Measurements from ENCODE around the gene STAG3. TPM values are rescaled to one million over a fixed set of nuclear protein-coding genes. Genes with fewer than 3 reads are reported as not detected.

The STAG3 gene
- total and polyA plus RNA-seq, 7 experiments from 2014 or later: 2.4 to 24.6 (median 9.0) TPM

DNA sequence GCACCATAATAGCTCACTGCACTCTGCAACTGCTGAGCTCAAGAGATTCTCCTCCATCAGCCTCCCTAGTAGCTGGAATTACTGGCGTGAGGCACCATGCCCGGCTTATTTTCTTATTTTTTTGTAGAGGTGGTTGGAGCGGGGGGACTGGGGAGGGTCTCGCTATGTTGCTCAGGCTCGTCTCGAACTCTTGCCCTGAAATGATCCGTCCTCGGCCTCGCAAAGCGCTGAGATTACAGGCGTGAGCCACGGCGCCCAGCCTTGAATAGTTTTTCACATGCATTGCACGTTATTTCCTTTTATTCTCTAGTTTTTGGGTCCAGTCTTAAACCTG lies 29.5 kb upstream of the STAG3 start:
- no peaks in the 10 kb centered on the region for H3K27me3 ChIP-seq (ENCODE audit: control insufficient read depth in 2 of 2, insufficient read depth in 2 of 2, low read length in 2 of 2)
- intact Hi-C loops (cut with micrococcal nuclease): loop anchor here (1.0 to 5.0 kb wide), 16 partner anchors 10 to 281 kb away; partner anchors contain the start of genes GAL3ST4 (in 2 of the 2), GPC2 (in 2 of the 2), STAG3 (in 2 of the 2) and TRAPPC14 (in 2 of the 2)
- H3K4me3 Mint-ChIP-seq: peak overlapping the region; percentile 87 to 100 (median 96)
- no peaks in the 10 kb centered on the region for H3K9me3 Mint-ChIP-seq
- H3K27me3 Mint-ChIP-seq: no peaks in the 10 kb centered on the region
- ChIA-PET CTCF (interaction anchor here (0.6 to 3.6 kb wide), 10 partner anchors 9 to 648 kb away, joined by 3 to 26 read pairs (median 4); partner anchors contain the start of gene ZNF394), POLR2A (interaction anchor here (0.6 to 17.9 kb wide), 22 partner anchors 9 to 329 kb away, joined by 3 to 326 read pairs (median 6); partner anchors contain the start of genes GAL3ST4, GPC2, MEPCE and PVRIG)
- peak overlapping the region; percentile 95 to 99 (median 98) for H3K27ac Mint-ChIP-seq
- no peaks in the 10 kb centered on the region for H3K9me3 ChIP-seq (ENCODE audit: control insufficient read depth in 2 of 3, low read length in 3 of 3)
- H3K4me1 Mint-ChIP-seq: peaks cover 23 to 42% (median 32%) of the 10 kb centered on the region in 7 donors
- DNase-seq (no peak), ATAC-seq (no peak)
- peak overlapping the region; percentile 98 for H3K27ac ChIP-seq (ENCODE audit: low read depth, low read length)
- peaks cover 0 to 11% (median 6%) of the 10 kb centered on the region in 3 experiments for H3K36me3 ChIP-seq (ENCODE audit: control insufficient read depth in 2 of 3, insufficient read depth in 3 of 3, low read length in 3 of 3)
- peak overlapping the region; percentile 97 for H3K4me3 ChIP-seq (ENCODE audit: low read length)
- H3K4me1 ChIP-seq (ENCODE audit: control insufficient read depth in 2 of 2, insufficient read depth in 2 of 2, low read length in 2 of 2): peaks cover 15 to 19% of the 10 kb centered on the region in 2 donors
- H3K36me3 Mint-ChIP-seq: peaks cover 0 to 13% (median 10%) of the 10 kb centered on the region in 5 donors

DNA sequence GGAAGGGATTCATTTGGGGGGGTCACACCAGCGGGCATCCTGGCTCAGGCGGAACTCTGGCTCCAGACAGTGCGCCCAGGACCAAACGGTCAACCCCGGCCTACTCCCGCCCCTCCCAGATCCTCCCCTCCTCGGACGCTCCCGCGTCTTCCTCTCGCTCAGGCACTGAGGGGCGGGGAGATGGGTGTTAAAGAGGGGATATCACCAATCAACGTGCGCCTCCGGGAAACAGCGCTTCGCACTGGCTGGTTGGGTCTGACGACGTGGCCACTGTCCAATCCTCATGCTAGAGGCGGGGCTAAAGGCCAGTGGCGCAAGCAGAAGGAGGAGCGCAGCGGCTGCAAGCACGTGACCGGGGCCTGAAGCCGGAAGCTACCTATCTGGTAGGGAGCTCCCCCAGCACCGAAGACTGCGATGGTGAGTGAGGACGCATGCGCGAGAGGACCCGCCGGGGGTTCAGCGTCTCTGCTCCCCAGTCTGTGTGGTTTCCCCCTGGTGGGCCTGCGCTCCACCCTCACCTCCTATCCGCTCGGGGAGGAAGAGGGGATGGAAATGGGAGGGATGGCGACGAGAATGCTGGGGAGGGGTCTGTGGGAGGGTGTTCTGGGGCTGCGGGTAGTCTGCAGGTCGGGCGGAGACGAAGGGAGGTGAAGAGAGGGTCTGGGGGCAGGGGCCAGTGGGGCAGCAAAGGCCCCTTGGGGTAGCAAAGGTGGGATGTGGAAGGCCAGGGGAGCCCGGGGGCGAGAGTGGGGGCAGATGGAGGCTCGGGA lies 29.0 kb upstream of the STAG3 start, which contains the start of gene LAMTOR4:
LAMTOR4 (plus strand) TSS at position 360 of the 770 bp plus-strand sequence; CDS start at position 415, 55 bp downstream.
- POLR2A ChIA-PET: interaction anchor here (0.6 to 17.9 kb wide), 22 partner anchors 10 to 329 kb away, joined by 3 to 326 read pairs (median 6); partner anchors contain the start of genes GAL3ST4, GPC2, MEPCE and PVRIG
- peak; percentile 84 to 99 (median 97) for DNase-seq
- H3K4me3 ChIP-seq (ENCODE audit: low read length): peak within 1 kb of the TSS; percentile 97
- H3K9me3 ChIP-seq (ENCODE audit: control insufficient read depth in 2 of 3, low read length in 3 of 3): no peaks in the 10 kb centered on the region
- peak; percentile 98 for ATAC-seq
- CTCF ChIA-PET: interaction anchor here (0.6 to 3.6 kb wide), 13 partner anchors 9 to 648 kb away, joined by 3 to 26 read pairs (median 4); partner anchors contain the start of gene ZNF394
- Mint-ChIP-seq H3K27me3 (no peaks in the 10 kb centered on the region), H3K4me3 (peak within 1 kb of the TSS; percentile 87 to 100 (median 96)), H3K9me3 (no peaks in the 10 kb centered on the region), H3K36me3 (peaks cover 0 to 13% (median 10%) of the 10 kb centered on the region in 5 donors), H3K27ac (peak within 1 kb of the TSS; percentile 95 to 99 (median 98)), H3K4me1 (peaks cover 27 to 45% (median 37%) of the 10 kb centered on the region in 7 donors)
- H3K27me3 ChIP-seq (ENCODE audit: control insufficient read depth in 2 of 2, insufficient read depth in 2 of 2, low read length in 2 of 2): no peaks in the 10 kb centered on the region
- intact Hi-C loops (cut with micrococcal nuclease): loop anchor here (1.0 to 5.0 kb wide), 16 partner anchors 10 to 281 kb away; partner anchors contain the start of genes GAL3ST4 (in 2 of the 2), GPC2 (in 2 of the 2), STAG3 (in 2 of the 2) and TRAPPC14 (in 2 of the 2)
- H3K36me3 ChIP-seq (ENCODE audit: control insufficient read depth in 2 of 3, insufficient read depth in 3 of 3, low read length in 3 of 3): peaks cover 0 to 16% (median 11%) of the 10 kb centered on the region in 3 experiments
- H3K4me1 ChIP-seq (ENCODE audit: control insufficient read depth in 2 of 2, insufficient read depth in 2 of 2, low read length in 2 of 2): peaks cover 15 to 19% of the 10 kb centered on the region in 2 donors
- H3K27ac ChIP-seq (ENCODE audit: low read depth, low read length): peak within 1 kb of the TSS; percentile 98

- CTCF ChIA-PET: interaction anchor here (0.7 kb wide), 2 partner anchors 51 to 68 kb away, joined by 3 to 4 read pairs; partner anchors contain the start of gene MCM7
- no peak overlapping the region for H3K4me3 ChIP-seq (ENCODE audit: low read length)
- DNase-seq (no peak), ATAC-seq (no peak)
- Mint-ChIP-seq H3K27me3 (no peaks in the 10 kb centered on the region), H3K4me3 (peak overlapping the region in 5 of 10 donors; percentile 1 to 40 (median 16)), H3K27ac (peak overlapping the region in 8 of 9 donors; percentile 26 to 80 (median 66)), H3K36me3 (peaks cover 0 to 25% (median 15%) of the 10 kb centered on the region in 5 donors), H3K9me3 (no peaks in the 10 kb centered on the region), H3K4me1 (peaks cover 43 to 75% (median 63%) of the 10 kb centered on the region in 7 donors)
- peaks cover 0 to 49% (median 16%) of the 10 kb centered on the region in 3 experiments for H3K36me3 ChIP-seq (ENCODE audit: control insufficient read depth in 2 of 3, insufficient read depth in 3 of 3, low read length in 3 of 3)
- peaks cover 17 to 33% of the 10 kb centered on the region in 2 donors for H3K4me1 ChIP-seq (ENCODE audit: control insufficient read depth in 2 of 2, insufficient read depth in 2 of 2, low read length in 2 of 2)
- H3K27me3 ChIP-seq (ENCODE audit: control insufficient read depth in 2 of 2, insufficient read depth in 2 of 2, low read length in 2 of 2): no peaks in the 10 kb centered on the region
- POLR2A ChIA-PET: interaction anchor here (0.6 to 23.1 kb wide), 3 partner anchors 11 to 28 kb away, joined by 3 to 383 read pairs (median 326); partner anchors contain the start of genes GAL3ST4, GPC2, STAG3 and TRAPPC14
- no peaks in the 10 kb centered on the region for H3K9me3 ChIP-seq (ENCODE audit: control insufficient read depth in 2 of 3, low read length in 3 of 3)
- intact Hi-C loops (cut with micrococcal nuclease): no loop called here
- H3K27ac ChIP-seq (ENCODE audit: low read depth, low read length): peak overlapping the region; percentile 27
These were observed 25.3 kb upstream of the STAG3 start for GRCh38 chr7:100152404-100152803.

DNA sequence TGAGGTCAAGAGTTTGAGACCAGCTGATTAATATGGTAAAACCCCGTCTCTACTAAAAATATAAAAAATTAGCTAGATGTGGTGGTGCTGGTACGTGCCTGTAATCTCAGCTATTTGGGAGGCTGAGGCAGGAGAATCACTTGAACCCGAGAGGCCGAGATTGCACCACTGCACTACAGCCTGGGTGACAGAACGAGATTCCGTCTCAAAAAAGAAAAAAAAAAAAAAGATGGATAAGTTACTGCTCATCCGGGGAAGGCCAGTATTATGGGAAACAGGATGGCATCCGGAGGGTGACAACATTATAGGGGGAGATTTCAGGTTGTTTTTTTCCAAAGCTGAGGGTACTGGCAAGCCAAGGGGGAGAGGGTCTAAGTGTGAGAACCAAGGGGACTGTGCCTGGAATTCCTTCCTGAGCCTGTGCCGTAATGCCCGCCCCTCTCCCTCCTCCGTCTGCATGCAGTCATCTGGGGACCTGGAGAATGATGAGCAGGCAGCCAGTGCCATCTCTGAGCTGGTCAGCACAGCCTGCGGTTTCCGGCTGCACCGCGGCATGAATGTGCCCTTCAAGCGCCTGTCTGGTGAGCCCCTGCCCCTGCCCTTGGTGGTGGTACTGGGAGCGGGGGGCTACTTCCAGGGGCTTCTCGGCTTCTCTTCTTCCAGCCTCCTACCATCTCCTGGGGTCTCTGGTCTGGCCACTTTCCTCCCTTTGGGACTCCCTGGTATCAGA lies 24.6 kb upstream of the STAG3 start:
- H3K36me3 ChIP-seq (ENCODE audit: control insufficient read depth in 2 of 3, insufficient read depth in 3 of 3, low read length in 3 of 3): peaks cover 0 to 49% (median 16%) of the 10 kb centered on the region in 3 experiments
- ChIA-PET CTCF (interaction anchor here (0.7 to 1.2 kb wide), 3 partner anchors 52 to 69 kb away, joined by 3 to 4 read pairs (median 3); partner anchors contain the start of genes MCM7 and PVRIG), POLR2A (interaction anchor here (0.6 to 23.1 kb wide), 5 partner anchors 10 to 69 kb away, joined by 3 to 383 read pairs (median 4); partner anchors contain the start of genes GAL3ST4, GPC2, STAG3 and TRAPPC14)
- H3K27ac ChIP-seq (ENCODE audit: low read depth, low read length): peak overlapping the region; percentile 43
- no peaks in the 10 kb centered on the region for H3K9me3 Mint-ChIP-seq
- H3K4me1 ChIP-seq (ENCODE audit: control insufficient read depth in 2 of 2, insufficient read depth in 2 of 2, low read length in 2 of 2): peaks cover 17 to 38% of the 10 kb centered on the region in 2 donors
- DNase-seq (no peak), ATAC-seq (no peak)
- no peaks in the 10 kb centered on the region for H3K27me3 Mint-ChIP-seq
- intact Hi-C loops (cut with micrococcal nuclease): no loop called here
- H3K36me3 Mint-ChIP-seq: peaks cover 0 to 29% (median 15%) of the 10 kb centered on the region in 5 donors
- peak overlapping the region in 2 of 10 donors; percentile 23 to 34 for H3K4me3 Mint-ChIP-seq
- no peak overlapping the region for H3K4me3 ChIP-seq (ENCODE audit: low read length)
- no peaks in the 10 kb centered on the region for H3K27me3 ChIP-seq (ENCODE audit: control insufficient read depth in 2 of 2, insufficient read depth in 2 of 2, low read length in 2 of 2)
- peaks cover 47 to 79% (median 67%) of the 10 kb centered on the region in 7 donors for H3K4me1 Mint-ChIP-seq
- H3K27ac Mint-ChIP-seq: peak overlapping the region in 4 of 9 donors; percentile 26 to 82 (median 75)
- H3K9me3 ChIP-seq (ENCODE audit: control insufficient read depth in 2 of 3, low read length in 3 of 3): no peaks in the 10 kb centered on the region

DNA sequence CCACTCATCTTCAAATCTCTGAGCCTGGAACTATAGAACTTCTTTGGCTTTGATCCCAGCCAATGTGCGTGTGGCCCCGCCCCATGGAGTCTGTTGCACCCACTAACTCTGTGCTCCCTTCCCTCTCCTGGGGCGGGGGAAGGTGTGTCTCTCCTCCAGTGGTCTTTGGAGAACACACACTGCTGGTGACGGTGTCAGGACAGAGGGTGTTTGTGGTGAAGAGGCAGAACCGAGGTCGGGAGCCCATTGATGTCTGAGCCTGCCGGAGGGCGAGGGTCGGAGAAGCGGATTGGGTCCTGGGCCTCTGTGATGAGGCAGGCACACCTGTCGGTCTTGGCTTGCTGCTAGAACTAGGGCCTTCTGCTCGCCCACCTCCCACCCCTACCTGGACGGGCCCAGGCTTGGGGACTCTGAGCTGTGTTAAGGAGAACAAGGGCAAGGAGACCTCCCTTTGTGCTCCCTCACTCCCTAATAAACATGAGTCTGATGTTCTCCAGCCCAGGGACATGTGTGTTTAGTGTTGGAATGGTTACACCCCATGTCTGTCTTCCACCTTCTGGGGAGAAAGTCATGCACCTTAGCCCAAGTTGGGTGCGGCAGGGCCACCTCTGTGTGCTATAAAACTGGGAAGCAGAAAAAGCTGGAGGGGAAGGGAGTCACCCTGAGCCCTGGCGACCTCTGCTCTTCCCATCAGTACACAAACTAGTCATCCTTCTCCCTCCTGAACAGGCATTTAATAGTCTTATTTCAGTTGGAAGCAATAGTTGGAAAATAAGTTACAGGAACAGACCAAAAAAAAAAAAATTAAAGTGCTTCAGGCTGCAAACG lies 23.8 kb upstream of the STAG3 start:
- Mint-ChIP-seq H3K4me3 (no peak overlapping the region), H3K36me3 (peaks cover 0 to 29% (median 15%) of the 10 kb centered on the region in 5 donors), H3K27me3 (no peaks in the 10 kb centered on the region), H3K9me3 (no peaks in the 10 kb centered on the region), H3K27ac (peak overlapping the region in 7 of 9 donors; percentile 26 to 82 (median 72)), H3K4me1 (peaks cover 48 to 76% (median 62%) of the 10 kb centered on the region in 7 donors)
- H3K4me1 ChIP-seq (ENCODE audit: control insufficient read depth in 2 of 2, insufficient read depth in 2 of 2, low read length in 2 of 2): peaks cover 16 to 41% of the 10 kb centered on the region in 2 donors
- POLR2A ChIA-PET: interaction anchor here (0.8 to 23.1 kb wide), 4 partner anchors 9 to 68 kb away, joined by 3 to 383 read pairs (median 165); partner anchors contain the start of genes GAL3ST4, GPC2, STAG3 and TRAPPC14
- H3K9me3 ChIP-seq (ENCODE audit: control insufficient read depth in 2 of 3, low read length in 3 of 3): no peaks in the 10 kb centered on the region
- H3K36me3 ChIP-seq (ENCODE audit: control insufficient read depth in 2 of 3, insufficient read depth in 3 of 3, low read length in 3 of 3): peaks cover 0 to 53% (median 16%) of the 10 kb centered on the region in 3 experiments
- no peak for ATAC-seq
- H3K27me3 ChIP-seq (ENCODE audit: control insufficient read depth in 2 of 2, insufficient read depth in 2 of 2, low read length in 2 of 2): no peaks in the 10 kb centered on the region
- CTCF ChIA-PET: interaction anchor here (1.2 kb wide), 1 partner anchor 66 kb away, joined by 3 read pairs; the partner anchor contains the start of gene PVRIG
- intact Hi-C loops (cut with micrococcal nuclease): no loop called here
- no peak overlapping the region for H3K4me3 ChIP-seq (ENCODE audit: low read length)
- no peak overlapping the region for H3K27ac ChIP-seq (ENCODE audit: low read depth, low read length)
- DNase-seq: no peak
